GM21447 (cell line): Measurements from ENCODE around the gene HSPA4.

Experiments used
- ATAC-seq: cut with Tn5 transposase; IDR thresholded peaks from one replicate; pipeline ENCODE4 v1.9.1; 2021; ENCODE audit not compliant: unreplicated experiment

The HSPA4 gene

DNA sequence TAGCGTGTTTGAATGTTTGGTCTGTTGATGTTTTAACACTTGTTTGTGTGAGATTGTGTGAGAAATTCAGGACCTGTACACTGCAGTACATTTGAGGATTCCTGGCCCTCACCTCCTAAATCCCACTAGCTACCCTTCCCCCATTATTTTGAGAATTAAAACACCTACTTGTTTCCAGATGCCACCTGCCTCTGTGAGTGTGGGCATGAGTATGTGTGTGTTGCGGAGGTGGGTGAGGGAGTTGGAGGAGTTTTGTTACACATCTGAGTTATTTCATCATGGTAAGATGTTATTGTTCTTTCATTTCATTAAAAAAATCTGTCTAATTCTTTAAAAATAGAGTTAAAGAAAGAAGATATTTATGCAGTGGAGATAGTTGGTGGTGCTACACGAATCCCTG is 36.3 kb downstream of the HSPA4 start:
- no peak for ATAC-seq

DNA sequence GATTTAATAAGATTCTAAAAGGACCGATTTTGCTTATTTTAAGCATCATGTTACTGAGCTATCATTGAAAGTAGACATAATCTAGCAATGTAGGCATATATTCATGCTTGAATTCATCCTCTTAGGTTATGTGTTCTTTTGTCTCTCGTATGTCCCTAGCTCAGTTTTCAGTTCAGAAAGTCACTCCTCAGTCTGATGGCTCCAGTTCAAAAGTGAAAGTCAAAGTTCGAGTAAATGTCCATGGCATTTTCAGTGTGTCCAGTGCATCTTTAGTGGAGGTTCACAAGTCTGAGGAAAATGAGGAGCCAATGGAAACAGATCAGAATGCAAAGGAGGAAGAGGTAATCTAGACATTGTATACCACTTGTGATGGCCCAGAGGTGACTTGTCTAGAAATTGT is 39.2 kb downstream of the HSPA4 start:
- no peak for ATAC-seq

DNA sequence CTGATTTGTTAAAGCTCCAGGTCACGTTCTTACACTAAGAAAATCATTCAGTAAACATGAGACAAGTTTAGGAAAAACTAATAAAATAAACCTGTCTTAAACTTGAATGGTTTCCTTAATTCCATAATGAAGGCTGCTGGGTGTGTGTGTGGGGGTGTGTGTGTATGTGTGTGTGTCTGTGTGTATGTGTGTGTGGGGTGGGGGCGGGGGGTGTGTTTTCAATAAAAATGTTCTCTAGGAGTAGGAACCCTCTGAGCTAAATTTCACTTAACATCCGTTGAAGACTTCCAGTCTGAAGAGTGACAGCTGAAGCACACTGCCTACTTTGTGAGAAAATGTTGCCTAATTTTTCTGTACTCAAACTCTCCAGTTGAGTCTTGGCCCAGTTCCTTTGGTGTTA is 54.5 kb downstream of the HSPA4 start:
- ATAC-seq: no peak

DNA sequence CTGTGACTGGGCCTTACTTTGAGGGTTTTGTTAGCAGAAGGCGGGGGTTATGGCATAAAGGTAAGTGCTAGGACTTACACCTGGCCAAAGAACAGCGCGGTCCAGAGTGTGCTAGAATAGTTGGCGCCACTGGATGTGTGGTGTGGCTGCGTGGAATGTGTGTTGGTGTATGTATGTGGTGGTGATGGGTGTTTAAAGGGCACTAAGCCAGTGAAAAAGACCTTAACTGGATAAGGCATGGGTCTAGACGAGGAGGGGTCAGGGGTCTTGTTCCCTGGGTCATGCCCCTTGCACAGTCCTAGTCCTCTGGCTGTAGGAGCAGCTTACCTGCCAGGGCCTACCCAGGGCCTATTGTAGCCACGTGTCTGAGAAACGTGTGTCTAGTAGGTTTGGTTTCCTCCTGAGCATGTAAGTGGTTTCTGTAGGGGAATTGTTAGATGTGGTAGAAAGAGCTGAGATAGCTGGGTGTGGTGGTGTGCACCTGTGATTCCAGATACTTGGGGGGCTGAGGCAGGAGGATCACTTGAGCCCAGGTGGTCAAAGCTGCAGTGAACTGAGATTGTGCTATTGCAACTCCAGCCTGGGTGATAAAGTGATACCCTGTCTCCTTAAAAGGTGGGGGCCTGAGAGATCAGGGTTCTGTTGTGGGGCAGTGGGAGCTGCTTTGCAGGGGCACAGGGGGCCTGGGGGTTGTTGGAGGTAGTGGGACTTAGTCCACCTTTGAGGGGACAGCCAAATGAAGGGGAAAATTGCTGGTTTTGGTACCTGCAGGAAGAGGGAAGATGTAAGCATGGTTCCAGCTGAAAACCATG is 55.2 kb downstream of the HSPA4 start:
- ATAC-seq: no peak

DNA sequence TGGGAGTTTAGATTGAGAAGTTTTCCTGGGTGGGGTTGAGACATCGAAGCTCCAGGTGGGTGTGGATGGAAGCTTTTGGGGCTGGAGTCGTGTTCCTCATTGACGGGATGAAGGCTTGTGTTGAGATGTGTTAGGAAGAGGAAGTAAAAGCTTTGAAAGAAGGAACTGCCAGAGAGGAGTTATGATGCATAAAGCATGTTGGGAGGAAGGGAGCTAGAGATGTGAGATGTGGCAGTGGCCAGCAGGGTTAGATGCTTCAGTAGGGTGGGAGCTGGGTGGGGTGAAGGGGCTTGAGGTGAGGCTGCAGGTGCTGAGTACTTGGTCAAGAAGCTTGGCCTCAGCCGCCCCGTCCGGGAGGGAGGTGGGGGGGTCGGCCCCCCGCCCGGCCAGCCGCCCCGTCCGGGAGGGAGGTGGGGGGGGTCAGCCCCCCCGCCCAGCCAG is 56.7 kb downstream of the HSPA4 start:
- ATAC-seq: no peak

DNA sequence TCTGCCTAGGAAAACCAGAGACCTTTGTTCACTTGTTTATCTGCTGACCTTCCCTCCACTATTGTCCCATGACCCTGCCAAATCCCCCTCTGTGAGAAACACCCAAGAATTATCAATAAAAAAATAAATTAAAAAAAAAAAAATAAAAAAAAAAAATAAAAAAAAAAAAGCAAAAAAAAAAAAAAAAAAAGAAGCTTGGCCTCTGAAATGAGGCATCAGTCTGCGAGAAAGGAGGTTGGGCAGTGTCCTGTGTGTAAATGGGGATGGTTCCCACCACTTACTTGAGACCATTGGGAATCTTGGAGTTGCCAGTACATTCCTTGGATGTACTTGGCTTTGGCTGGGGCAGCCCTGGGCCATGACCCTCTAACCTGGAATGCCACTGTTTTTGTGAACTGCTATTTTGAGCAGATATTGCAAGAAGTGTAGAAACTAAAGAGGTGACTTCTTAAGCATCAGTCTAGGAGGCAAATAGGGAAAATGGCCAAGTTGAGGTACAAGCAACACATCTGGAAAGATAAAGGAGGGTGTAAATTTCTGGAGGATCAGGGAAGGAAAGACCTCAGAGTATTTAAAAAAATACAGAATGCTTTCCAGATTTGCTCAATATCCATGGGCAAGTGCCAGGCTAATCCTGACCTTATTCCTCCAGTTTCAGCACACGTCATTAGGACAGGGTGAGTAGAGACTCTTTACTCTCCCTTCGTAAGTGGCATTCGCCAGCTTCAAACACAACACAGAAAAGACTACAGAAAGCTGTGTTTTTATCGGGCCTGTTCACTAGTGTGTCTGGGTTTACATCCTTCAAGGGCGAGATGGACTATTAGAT is 58.1 kb downstream of the HSPA4 start:
- no peak for ATAC-seq

DNA sequence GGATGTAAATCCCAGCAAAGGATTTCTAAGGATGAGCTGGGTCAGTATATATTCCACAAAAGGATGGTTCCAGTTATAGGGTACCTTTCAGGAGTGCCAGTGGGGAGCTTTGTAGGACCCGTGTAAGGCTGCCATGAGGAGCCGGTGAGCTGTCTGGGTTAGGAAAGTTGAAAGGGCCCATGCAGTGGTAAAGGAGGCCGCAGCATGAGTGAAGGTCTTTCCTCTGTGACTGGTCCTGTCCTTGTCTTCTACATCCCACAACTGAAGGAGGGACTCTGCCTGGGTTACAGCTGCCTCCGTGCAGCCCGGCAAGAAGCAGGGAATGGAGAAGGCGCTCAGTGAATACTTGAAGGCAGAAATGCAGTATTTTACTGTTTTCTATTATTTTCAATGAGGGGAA is 58.9 kb downstream of the HSPA4 start:
- ATAC-seq: no peak

DNA sequence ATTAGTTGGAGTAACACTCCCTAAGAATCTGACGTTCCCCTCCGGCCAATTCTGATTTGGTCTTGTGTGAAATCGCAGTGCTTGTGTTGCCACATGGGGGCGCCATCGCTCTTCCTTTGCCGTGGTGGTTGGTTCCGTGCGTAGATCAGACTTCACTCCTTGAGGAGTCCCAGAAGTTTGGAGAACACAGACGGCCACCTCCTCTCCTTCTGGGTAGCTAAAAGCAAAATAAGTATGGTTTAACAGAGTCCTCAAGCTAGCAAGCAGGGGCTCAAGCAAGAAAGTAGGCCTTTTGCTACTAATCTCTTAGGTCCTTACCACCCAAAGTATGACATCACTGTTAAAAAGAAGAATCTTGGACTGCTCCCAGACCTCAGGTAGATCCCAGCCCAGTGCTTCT is 59.5 kb downstream of the HSPA4 start:
- peak; percentile 51 for ATAC-seq

DNA sequence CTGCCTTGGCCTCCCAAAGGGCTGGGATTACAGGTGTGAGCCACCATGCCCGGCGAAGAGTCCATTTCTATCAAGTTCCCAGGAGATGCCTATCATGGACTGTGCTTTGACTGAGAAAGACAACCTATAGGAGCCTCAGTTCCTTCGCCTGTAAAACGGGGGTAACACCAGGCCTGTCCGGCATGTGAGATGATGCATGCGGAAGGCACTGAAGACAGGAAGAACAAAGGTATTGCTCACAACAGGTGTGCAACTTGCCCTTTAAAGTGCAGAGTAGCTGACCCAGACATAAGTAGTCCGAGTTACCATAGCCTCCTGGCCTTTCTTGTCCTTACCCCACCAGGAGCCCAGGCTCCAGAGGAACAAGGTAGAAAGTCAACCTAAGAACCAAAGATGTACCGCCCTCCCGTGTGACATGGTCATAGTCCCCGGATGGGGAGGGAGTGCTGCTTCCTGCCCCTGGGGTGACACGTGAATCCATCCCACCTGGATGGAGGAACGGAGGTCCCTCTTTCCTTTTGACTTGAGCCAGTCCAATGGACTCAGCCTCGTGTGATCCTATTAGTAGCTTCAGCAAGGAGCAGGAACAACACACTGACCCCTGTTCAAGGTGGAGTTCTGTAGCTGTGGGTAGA is 60.3 kb downstream of the HSPA4 start:
- ATAC-seq: no peak

DNA sequence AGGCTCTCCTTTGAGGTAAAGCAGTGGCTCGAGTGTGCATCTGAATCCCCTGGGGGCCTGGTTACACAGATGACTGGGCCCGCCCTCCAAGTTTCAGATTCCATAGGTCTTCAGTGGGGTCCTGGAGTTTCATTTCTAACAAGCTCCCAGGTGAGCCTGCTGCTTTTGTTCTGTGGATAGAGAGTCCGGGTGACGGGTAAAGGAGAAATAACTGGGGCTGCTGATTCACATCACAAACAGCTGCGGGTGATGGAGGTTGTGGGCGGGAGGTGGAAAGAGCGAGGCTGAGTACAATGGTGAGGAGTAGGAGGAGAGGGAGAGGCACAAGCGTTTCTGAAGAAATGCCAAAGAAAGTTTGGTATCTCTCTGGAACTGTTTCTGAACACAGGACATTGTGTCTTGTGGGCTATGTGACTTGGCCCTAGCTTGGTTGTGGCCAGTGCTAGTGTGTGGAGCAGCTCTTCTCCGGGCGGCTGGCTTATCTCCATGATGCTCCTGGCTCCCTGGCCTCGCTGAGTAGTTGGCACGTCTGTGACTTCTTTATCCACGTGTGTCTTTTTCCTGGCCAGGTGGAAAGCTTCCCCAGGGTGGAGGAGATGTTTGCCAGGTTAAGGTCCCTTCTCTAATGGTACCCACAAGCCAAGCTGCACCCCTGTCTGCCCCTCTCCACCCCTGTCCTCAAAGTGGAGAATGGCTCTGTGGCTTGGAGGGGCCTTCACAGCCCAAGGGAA is 61.7 kb downstream of the HSPA4 start:
- no peak for ATAC-seq

DNA sequence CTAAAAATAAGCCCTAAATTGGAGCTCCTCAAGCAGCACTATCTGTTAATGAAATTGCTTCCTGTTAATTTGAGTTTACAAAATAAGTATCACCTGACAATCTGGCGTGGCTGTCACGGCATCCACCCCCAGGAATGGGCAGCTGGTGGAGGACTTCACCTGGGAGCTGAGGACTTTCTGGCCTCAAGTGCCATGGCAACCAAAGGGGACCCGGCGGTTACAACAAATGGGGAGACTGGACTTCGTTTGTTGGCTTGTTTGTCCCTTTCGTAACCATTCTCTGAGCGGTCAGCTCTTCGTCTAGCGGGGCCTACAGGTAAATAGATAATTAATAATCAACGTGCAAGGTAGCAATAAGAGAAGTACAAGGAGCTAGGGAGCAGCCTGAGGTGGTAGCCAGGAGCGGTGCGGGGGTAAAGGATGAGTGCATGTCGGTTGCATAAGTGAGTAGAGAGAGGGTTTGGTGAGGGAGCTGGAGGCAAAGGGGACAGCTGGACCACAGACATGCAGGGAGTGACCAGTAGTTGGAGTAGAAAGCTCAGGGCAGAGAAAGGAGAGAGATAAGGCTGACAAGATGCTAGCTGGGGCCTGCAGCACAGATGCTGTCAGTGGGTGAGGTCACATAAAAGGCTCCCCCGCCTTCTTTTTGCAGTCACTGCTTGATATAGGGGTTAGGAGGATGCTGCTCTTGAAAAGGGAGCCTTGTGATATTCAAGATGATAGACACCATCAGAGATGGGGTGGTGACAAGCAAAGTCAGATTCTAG is 62.5 kb downstream of the HSPA4 start:
- no peak for ATAC-seq

DNA sequence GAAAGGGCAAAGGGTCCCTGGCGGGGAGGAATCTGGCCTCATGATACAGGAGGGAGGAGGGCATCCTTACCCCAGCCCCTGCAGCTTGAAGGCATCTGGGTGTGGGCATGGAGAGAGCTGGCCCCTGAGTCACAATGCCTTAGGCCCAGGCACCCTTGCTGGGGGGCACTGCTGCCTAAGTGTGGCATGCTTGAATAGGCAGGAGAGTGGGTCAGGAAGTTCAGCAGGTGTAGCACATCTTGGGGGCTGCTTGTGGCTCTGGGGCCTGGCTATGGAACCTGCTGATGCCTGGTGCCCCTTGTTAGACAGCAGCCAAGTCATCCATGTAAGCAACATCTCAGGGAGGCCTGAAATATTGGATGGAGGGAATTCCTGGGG is 63.1 kb downstream of the HSPA4 start:
- no peak for ATAC-seq

DNA sequence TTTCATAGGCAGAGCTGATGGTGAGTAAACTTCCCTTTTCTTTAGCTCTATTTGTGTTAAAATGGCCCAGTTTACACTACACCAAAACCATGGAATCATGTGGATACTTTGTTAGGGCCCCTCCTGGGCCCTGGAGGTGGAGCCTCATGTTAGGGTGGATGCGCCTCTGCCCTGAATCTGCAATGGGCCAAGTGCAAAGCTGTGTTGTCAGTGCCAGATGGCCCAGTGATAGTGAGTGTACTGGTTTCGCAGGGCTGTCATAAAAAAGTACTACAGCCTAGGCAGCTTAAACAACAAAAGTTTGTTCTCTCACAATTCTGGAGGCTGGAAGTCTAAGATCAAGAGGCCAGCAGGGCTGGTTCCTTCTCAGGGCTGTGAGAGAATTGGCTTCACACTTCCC is 64.8 kb downstream of the HSPA4 start:
- ATAC-seq: no peak

DNA sequence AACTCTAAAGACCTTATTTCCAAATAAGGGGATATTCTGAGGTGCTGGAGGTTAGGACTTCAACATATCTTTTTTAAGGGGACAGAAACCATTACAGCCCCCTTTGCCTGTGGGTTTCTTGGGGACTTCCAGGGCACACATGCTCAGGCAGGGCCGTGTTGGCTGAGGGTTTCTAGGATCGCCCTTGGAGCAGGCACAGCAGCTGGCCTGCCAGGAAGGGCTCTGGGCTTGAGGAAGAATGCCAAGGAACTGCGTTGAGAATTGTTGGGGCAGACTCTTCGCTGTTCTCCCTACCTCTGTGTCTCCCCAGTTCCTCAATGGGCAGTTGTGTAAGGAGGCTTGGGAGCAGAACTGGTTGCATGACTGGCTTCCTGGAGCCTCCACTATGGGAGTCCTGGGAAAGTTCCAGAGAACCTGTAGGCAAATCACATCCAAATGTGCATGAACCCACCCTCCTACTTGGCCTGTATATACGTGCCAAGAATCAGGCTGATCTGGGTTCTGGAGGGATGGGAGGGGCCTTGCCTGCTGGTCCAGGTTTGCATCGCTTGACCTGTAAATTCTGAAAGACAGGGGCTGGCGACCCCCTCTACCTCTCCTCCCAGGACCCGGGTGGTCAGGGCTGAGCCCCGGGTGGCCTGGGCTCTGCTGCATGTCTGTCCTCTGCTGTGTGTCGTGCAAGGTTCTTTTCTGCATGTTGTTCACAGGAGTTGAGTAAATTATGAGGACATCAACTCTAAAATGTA is 65.5 kb downstream of the HSPA4 start:
- no peak for ATAC-seq

DNA sequence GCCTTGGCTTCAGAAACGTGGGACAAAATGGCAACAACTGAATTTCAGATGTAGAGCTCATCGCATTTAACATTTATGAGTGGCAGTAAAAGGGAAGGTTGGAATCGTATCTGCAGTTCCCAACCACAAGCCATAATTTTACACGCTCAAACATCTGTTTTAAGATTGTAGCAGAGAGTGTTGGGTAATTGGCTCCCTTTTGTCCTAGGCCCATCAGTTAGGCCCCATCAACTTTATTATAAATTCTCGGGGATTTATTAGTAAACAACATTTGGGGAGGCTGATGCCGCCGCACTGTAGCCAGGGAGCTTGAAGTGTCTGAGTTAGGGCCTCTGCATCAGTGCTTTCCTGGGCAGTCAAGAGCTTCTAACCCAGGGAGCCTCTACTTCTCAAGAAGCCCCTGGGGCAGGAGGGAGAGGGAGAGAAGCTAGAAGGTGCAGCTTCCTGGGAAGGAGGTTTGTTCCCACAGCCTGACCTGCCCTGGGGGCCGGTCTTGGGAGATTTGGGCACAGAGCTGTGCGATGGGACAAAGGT is 66.2 kb downstream of the HSPA4 start:
- no peak for ATAC-seq

DNA sequence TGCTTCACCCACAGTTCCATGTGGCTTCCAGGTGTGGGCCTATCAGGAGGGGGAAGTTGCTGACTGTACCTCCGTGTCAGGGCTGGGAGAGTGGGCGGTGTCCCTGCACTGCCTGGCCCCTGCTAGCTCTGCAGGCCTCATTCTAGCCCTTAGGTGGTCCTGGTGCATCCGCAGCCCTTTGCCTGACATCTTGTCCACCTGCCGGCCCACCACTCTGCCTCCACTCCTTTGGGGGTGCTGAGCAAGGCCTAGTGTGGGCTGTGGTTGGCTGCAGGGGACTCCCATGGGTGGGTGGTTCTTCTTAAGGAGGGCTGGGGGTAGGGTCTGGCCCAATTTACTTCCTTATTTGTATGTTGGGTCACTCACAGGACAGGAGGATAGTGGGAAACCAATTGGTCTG is 66.9 kb downstream of the HSPA4 start:
- no peak for ATAC-seq

DNA sequence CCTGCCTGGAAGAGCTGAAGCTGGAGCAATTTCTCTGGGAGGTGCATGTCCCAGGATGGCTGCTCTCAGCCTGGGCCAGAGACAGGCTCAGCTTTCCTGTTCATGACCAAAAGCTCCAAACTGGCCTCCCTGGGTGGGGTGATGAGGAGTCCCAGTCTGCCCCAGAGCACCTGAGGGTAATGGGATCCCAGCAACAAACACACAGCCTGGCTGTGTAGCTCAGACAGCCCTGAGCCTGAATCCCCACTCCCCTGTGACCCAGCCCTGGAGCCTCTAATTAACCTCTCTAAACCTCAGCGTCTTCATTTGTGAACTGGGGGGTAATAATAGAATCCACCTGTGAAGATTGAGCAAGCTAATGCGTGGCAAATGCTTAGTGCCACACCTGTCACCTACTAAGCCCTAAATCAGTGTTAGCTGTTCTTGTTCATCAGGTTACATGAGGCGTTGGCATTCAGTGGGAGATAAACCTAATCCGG is 67.5 kb downstream of the HSPA4 start:
- no peak for ATAC-seq

DNA sequence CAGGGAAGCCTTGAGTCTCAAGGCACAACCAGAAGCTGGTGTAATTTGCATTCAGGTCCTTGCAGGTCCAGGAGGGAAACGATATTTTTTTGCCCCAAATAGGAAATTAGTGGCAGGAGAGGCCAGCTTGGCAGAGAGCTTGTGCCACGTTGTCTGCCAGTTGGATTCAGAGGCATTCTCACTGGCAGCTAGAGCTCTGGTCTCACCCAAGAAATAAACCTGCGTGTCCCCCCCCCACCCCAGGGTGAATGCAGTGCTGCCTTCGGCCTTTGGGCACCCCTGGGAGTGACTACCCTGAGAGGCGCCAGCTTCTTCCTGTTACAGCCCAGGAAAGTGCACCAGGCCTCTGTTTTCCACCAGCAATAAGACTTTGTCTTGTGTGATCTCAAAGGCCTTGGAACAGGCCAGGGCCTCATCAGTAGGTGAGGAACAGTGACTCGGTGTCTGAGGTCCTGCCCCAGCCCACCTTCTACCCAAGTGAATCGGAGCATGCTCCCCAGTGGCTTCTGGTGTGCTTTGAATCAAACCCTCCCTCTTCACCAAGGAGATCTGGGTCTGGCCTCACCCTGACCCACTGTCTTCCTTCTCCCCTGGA is 68.4 kb downstream of the HSPA4 start:
- no peak for ATAC-seq

DNA sequence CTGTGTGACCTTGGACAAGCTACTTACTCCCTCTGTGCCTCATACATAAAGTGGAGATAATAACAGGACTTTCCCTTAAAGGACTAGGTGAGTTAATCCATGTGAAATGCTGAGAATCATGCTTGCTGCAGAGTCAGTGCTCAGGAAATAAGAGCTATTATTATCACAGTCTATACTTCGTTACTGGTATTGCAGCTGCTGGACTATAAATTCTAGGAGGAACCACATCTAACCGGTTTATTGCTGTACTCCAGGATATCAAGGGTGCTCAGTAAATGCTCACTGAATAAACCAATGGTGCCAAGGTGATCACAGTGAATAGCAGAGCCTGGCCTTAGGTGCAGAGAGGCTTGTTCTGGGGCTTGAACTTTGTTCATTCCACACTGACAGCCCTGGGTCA is 69.3 kb downstream of the HSPA4 start:
- ATAC-seq: no peak
